Chondrocyte (in vitro differentiated cells): ENCODE data around the gene BCL2L1. TPM values are rescaled to one million over a fixed set of nuclear protein-coding genes. Genes with fewer than 3 reads are reported as not detected.

Experiments
- DNase-seq: peaks from one replicate; pipeline ENCODE4 v3.0.0; 2021; ENCODE audit warnings: mixed read lengths, low spot score
- H3K27ac Mint-ChIP-seq: one replicate; pipeline ENCODE4 v1.8.0; 2021; ENCODE audit warnings: mild to moderate bottlenecking, moderate library complexity, mixed read lengths; ENCODE audit not compliant: unreplicated experiment
- H3K27me3 Mint-ChIP-seq: 2 replicates; pipeline ENCODE4 v1.8.0; 2021; ENCODE audit warnings: low read depth, mixed read lengths
- H3K36me3 Mint-ChIP-seq: 2 replicates; pipeline ENCODE4 v1.8.0; 2021; ENCODE audit warnings: low read depth, mixed read lengths
- H3K4me1 Mint-ChIP-seq: 2 replicates; pipeline ENCODE4 v1.8.0; 2021; ENCODE audit warnings: low read depth, mild to moderate bottlenecking, mixed read lengths
- H3K4me3 Mint-ChIP-seq: one replicate; pipeline ENCODE4 v1.8.0; 2021; ENCODE audit warnings: mild to moderate bottlenecking, moderate library complexity, mixed read lengths; ENCODE audit not compliant: unreplicated experiment
- H3K9me3 Mint-ChIP-seq: 2 replicates; pipeline ENCODE4 v1.8.0; 2021; ENCODE audit warnings: low read depth, mixed read lengths
- total RNA-seq: library from RNA; stranded (reverse); gene quantifications from 3 replicates; pipeline ENCODE4 v1.2.1, GENCODE V29; 2021
- TF ChIP-seq, protein P1 (sequence below): fragments of 200-600 bp; sonication (generic); IDR thresholded peaks from 2 replicates; pipeline ENCODE4 v1.5.0; 2021; ENCODE audit warnings: antibody characterized with exemption, mild to moderate bottlenecking, moderate library complexity

BCL2L1 gene
- total RNA-seq, 1 donor from 2014 or later, result 90.7 TPM

- TF ChIP-seq, protein P1, sequence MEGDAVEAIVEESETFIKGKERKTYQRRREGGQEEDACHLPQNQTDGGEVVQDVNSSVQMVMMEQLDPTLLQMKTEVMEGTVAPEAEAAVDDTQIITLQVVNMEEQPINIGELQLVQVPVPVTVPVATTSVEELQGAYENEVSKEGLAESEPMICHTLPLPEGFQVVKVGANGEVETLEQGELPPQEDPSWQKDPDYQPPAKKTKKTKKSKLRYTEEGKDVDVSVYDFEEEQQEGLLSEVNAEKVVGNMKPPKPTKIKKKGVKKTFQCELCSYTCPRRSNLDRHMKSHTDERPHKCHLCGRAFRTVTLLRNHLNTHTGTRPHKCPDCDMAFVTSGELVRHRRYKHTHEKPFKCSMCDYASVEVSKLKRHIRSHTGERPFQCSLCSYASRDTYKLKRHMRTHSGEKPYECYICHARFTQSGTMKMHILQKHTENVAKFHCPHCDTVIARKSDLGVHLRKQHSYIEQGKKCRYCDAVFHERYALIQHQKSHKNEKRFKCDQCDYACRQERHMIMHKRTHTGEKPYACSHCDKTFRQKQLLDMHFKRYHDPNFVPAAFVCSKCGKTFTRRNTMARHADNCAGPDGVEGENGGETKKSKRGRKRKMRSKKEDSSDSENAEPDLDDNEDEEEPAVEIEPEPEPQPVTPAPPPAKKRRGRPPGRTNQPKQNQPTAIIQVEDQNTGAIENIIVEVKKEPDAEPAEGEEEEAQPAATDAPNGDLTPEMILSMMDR, result no peak
- no peaks in the 10 kb centered on the region for H3K27me3 Mint-ChIP-seq
- H3K9me3 Mint-ChIP-seq, result no peaks in the 10 kb centered on the region
- H3K4me3 Mint-ChIP-seq, result no peak overlapping the region
- DNase-seq, result no peak
- H3K27ac Mint-ChIP-seq, result peak overlapping the region; percentile 85
- H3K36me3 Mint-ChIP-seq, result peaks cover 17% of the 10 kb centered on the region
- peaks cover 64% of the 10 kb centered on the region for H3K4me1 Mint-ChIP-seq
These were observed 28.5 kb downstream of the BCL2L1 start for GRCh38 chr20:31693987-31694661.

GRCh38 chr20:31693402-31693801 is 29.3 kb downstream of the BCL2L1 start:
- Mint-ChIP-seq H3K27ac (no peak overlapping the region), H3K27me3 (no peaks in the 10 kb centered on the region), H3K4me1 (peaks cover 57% of the 10 kb centered on the region), H3K36me3 (peaks cover 18% of the 10 kb centered on the region), H3K9me3 (no peaks in the 10 kb centered on the region), H3K4me3 (no peak overlapping the region)
- TF ChIP-seq, protein P1, result no peak
- no peak for DNase-seq

DNA sequence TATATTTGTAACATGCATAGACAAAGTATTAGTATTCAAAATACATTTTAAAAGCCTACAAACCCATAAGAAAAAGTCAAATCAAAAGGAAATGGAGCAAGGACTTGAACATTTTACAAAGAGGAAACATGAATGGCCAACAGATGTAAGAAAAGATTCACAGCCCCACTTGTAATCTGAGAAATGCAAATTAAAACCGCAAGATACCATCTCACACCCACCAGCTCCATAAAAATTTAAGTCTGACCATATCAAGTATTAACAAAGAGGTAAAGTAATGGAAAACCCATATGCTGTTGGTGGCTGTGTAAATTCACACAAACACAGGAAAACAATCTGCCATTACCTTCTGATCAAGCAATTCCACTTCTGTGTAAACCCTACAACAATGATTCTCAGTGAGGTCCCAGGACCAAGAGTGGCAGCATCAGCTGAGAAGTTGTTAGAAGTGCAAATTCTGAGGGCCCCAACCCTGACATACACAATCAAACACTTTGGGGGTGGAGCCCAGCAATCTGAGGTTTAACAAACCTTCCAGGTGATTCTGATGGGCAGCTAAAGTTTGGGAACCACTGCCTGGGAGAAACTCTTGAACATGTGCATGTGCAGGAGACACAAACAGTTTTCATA is 30.9 kb downstream of the BCL2L1 start:
- TF ChIP-seq, protein P1, result no peak
- Mint-ChIP-seq H3K4me1 (peaks cover 51% of the 10 kb centered on the region), H3K27ac (peak overlapping the region; percentile 70), H3K27me3 (no peaks in the 10 kb centered on the region), H3K4me3 (no peak overlapping the region), H3K36me3 (peaks cover 22% of the 10 kb centered on the region), H3K9me3 (no peaks in the 10 kb centered on the region)
- DNase-seq, result no peak

- TF ChIP-seq, protein P1, result no peak
- Mint-ChIP-seq H3K9me3 (no peaks in the 10 kb centered on the region), H3K36me3 (peaks cover 22% of the 10 kb centered on the region), H3K27me3 (no peaks in the 10 kb centered on the region), H3K4me3 (no peak overlapping the region), H3K4me1 (peaks cover 39% of the 10 kb centered on the region), H3K27ac (peak overlapping the region; percentile 74)
- DNase-seq, result no peak
These were observed 32.5 kb downstream of the BCL2L1 start for GRCh38 chr20:31690124-31690666.

DNA sequence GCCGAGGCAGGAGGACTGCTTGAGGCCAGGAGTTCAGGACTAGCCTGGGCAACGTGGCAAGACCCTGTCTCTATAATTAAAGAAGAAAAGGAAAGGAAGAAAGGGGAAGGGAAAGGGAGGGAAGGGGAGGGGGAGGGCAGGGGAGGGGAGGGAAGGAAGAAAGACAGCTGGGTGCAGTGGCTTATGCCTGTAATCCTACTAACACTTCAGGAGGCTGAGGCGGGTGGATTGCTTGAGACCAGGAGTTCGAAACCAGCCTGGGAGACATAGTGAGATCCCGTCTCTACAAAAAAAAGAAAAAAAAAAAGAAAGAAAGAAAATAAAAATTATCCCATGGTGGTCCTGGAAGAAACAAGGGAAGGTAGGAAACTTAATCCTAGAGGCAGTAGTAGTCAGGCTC is 33.5 kb downstream of the BCL2L1 start:
- peak overlapping the region; percentile 66 for H3K27ac Mint-ChIP-seq
- DNase-seq, result no peak
- H3K4me1 Mint-ChIP-seq, result peaks cover 30% of the 10 kb centered on the region
- H3K4me3 Mint-ChIP-seq, result no peak overlapping the region
- no peaks in the 10 kb centered on the region for H3K9me3 Mint-ChIP-seq
- TF ChIP-seq, protein P1, result no peak
- peaks cover 25% of the 10 kb centered on the region for H3K36me3 Mint-ChIP-seq
- H3K27me3 Mint-ChIP-seq, result no peaks in the 10 kb centered on the region
